ENCODE data around the gene LRRC7.

DNA sequence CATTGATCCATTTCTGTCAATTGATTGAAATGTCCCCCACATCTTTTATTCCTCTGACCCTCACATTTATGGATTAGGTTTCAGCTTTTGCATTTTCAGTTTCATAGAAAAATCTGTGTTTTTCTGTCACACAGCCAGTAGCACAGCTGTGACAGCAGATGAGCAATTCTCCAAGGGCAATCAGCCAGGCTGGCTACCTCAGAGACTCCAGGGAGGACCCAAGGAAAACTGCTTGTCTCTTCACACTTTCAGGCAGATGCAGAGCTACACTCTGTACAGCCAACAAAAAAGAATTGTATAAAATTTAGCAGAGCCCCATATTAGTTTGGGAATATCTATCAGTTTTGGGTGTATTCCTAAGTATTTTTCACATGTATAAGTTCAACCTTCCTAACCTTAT lies 257.2 kb downstream of the LRRC7 start:
- TF ChIP-seq CTCF (IDR thresholded peaks at IDR 0.05; ENCODE audit: low read length) (no peak), EZH2 (IDR thresholded peaks at IDR 0.05; ENCODE audit: borderline replicate concordance, low read length) (no peak)
